HepG2 (cell line): ENCODE measurements around the gene PAIP2. TPM values are rescaled to one million over a fixed set of nuclear protein-coding genes. Genes with fewer than 3 reads are reported as not detected.

Experiments used
- CHD2 ChIP-seq: IDR thresholded peaks from 2 replicates; pipeline ENCODE4 v1.6.1; 2011; ENCODE audit warnings: low read depth, low read length, improper control_type of control experiment
- HOMEZ ChIP-seq: IDR thresholded peaks from 2 replicates; pipeline ENCODE4 v1.6.1; 2016; ENCODE audit warnings: low read depth
- KMT2A ChIP-seq: sonication (generic); formaldehyde crosslinking; IDR thresholded peaks from 2 replicates; pipeline ENCODE4 v1.4.0; 2020; ENCODE audit warnings: missing genetic modification reagents
- RNF219 ChIP-seq: sonication (generic); formaldehyde crosslinking; IDR thresholded peaks from 2 replicates; pipeline ENCODE4 v1.5.0; 2020; ENCODE audit warnings: mild to moderate bottlenecking, missing genetic modification reagents
- SRY ChIP-seq: sonication (generic); formaldehyde crosslinking; IDR thresholded peaks from 2 replicates; pipeline ENCODE4 v1.8.0; 2022; ENCODE audit warnings: mild to moderate bottlenecking, missing genetic modification reagents
- TBP ChIP-seq: sonication (generic); formaldehyde crosslinking; IDR thresholded peaks from 2 replicates; pipeline ENCODE4 v1.5.0; 2020; ENCODE audit warnings: missing genetic modification reagents
- ZFX ChIP-seq: sonication (generic); formaldehyde crosslinking; IDR thresholded peaks from 2 replicates; pipeline ENCODE4 v1.4.0; 2020; ENCODE audit warnings: mild to moderate bottlenecking, low read depth, missing genetic modification reagents, moderate library complexity
- ZNF557 ChIP-seq: sonication (generic); formaldehyde crosslinking; IDR thresholded peaks from 2 replicates; pipeline ENCODE4 v1.4.0; 2020; ENCODE audit warnings: missing genetic modification reagents
- ZNF589 ChIP-seq: sonication (generic); formaldehyde crosslinking; conservative IDR thresholded peaks from 2 replicates; pipeline ENCODE4 v1.8.0; 2022; ENCODE audit warnings: mild to moderate bottlenecking, moderate library complexity, missing genetic modification reagents
- ZNF713 ChIP-seq: sonication (generic); formaldehyde crosslinking; IDR thresholded peaks from 2 replicates; pipeline ENCODE4 v1.4.0; 2020; ENCODE audit warnings: mild to moderate bottlenecking, missing genetic modification reagents
- ZNF782 ChIP-seq: sonication (generic); formaldehyde crosslinking; IDR thresholded peaks from 2 replicates; pipeline ENCODE4 v1.4.0; 2020; ENCODE audit warnings: missing genetic modification reagents, mild to moderate bottlenecking, borderline replicate concordance
- polyA plus RNA-seq, 8 experiments: library from polyadenylated mRNA; depleted of rRNA in 3 of 8; stranded (reverse) in 7 of 8; unstranded in 1 of 8; fragments of >200 nt; fragmentation: Illumina TruSeq in 4 of 8; extraction: Trizol in 4 of 8; gene quantifications; 2 replicates each; pipeline versions ENCODE4 v1.2.1 to v1.2.3, GENCODE V29; 2011 to 2016; ENCODE audit warnings: low read depth in 4 of 8, missing spikeins in 1 of 8, mixed read lengths in 1 of 8; ENCODE audit not compliant: insufficient read depth in 1 of 8
- total RNA-seq, 5 experiments: library from RNA; depleted of rRNA; stranded (reverse); fragments of >200 nt; fragmentation: Illumina TruSeq; extraction: Trizol; gene quantifications; 2 replicates each; pipeline ENCODE4 v1.2.3, GENCODE V29; 2016; ENCODE audit warnings: low read depth in 1 of 5
- TF ChIP-seq, protein P1 (sequence below): sonication (generic); formaldehyde crosslinking; IDR thresholded peaks from 2 replicates; pipeline ENCODE4 v1.4.0; 2020; ENCODE audit warnings: mild to moderate bottlenecking, missing genetic modification reagents
- TF ChIP-seq, protein P2 (sequence below): sonication (generic); formaldehyde crosslinking; IDR thresholded peaks from 2 replicates; pipeline ENCODE4 v1.5.0; 2020; ENCODE audit warnings: missing genetic modification reagents

Gene PAIP2
- total and polyA plus RNA-seq, 2 of the 13 experiments (the other 11 are each of a cell fraction or from before 2014, with no cell fraction given), result 61.5 to 76.3 TPM

DNA sequence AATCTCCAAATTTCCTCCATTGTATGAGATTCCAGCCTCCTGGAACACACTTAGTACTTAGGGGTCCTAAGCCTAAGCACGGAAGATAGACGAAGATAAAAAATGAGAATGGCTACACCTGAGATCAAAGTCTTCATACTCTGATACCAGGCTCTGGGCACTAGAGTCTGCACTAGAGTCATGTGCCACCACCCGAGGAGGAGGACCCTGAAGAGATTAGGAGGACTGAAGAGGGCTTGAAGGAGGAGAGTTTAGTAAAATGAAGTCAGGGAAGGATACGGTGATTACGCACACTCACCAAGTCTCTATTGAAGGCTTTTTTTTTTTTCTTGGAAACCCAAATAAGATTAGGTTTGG, 62.8 kb downstream of the PAIP2 start (continued):
- 0 out of 2 replicates have a peak, but pooled peaks have one; percentile 11 for TF ChIP-seq RNF219 (CRISPR knock-in tag)
- TF ChIP-seq ZNF713, result no peak
- TF ChIP-seq, protein P1, sequence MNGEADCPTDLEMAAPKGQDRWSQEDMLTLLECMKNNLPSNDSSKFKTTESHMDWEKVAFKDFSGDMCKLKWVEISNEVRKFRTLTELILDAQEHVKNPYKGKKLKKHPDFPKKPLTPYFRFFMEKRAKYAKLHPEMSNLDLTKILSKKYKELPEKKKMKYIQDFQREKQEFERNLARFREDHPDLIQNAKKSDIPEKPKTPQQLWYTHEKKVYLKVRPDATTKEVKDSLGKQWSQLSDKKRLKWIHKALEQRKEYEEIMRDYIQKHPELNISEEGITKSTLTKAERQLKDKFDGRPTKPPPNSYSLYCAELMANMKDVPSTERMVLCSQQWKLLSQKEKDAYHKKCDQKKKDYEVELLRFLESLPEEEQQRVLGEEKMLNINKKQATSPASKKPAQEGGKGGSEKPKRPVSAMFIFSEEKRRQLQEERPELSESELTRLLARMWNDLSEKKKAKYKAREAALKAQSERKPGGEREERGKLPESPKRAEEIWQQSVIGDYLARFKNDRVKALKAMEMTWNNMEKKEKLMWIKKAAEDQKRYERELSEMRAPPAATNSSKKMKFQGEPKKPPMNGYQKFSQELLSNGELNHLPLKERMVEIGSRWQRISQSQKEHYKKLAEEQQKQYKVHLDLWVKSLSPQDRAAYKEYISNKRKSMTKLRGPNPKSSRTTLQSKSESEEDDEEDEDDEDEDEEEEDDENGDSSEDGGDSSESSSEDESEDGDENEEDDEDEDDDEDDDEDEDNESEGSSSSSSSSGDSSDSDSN (CRISPR knock-in tag), result peak; percentile 17; the same call in 1 of the 2 replicates
- TF ChIP-seq SRY, result no peak
- no peak for TF ChIP-seq HOMEZ (CRISPR knock-in tag)
- TF ChIP-seq ZNF589 (CRISPR knock-in tag), result 0 out of 2 replicates have a peak, but pooled peaks have one; percentile 22
- TF ChIP-seq ZNF557 (CRISPR knock-in tag), result no peak
- TF ChIP-seq, protein P2, sequence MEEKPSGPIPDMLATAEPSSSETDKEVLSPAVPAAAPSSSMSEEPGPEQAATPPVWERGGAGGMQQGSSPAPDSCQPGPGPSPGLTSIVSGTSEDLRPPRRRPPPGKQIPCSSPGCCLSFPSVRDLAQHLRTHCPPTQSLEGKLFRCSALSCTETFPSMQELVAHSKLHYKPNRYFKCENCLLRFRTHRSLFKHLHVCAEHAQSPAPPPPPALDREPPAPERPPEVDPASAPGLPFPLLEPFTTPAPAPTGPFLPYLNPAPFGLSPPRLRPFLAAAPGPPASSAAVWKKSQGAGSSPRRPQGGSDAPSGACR, result no peak
- no peak for TF ChIP-seq CHD2
- no peak for TF ChIP-seq TBP (CRISPR knock-in tag)
- no peak for TF ChIP-seq KMT2A (CRISPR knock-in tag)
- TF ChIP-seq ZFX (CRISPR knock-in tag), result no peak
- no peak for TF ChIP-seq ZNF782 (CRISPR knock-in tag)
